GM19035 (cell line): ENCODE data around the gene TEX52.

Experiments used
- ATAC-seq: cut with Tn5 transposase; IDR thresholded peaks from one replicate; pipeline ENCODE4 v1.9.1; 2021; ENCODE audit not compliant: unreplicated experiment

Gene TEX52

GRCh38 chr12:2857021-2857431 lies at the start of gene TEX52:
Gene TEX52 (minus strand): TSS chr12:2857039. CDS start chr12:2857026, 13 bp downstream.
- ATAC-seq: no peak

GRCh38 chr12:2904260-2904659 lies 47.4 kb upstream of the TEX52 start:
- ATAC-seq: no peak

GRCh38 chr12:2902272-2902880 lies 45.5 kb upstream of the TEX52 start:
- ATAC-seq: no peak

GRCh38 chr12:2900642-2901041 lies 43.8 kb upstream of the TEX52 start:
- ATAC-seq: no peak

GRCh38 chr12:2897418-2897817 lies 40.6 kb upstream of the TEX52 start:
- ATAC-seq: no peak

- no peak for ATAC-seq
Observed at GRCh38 chr12:2895511-2895910, 38.7 kb upstream of the TEX52 start.

- no peak for ATAC-seq
Observed at GRCh38 chr12:2895051-2895451, 38.2 kb upstream of the TEX52 start.

GRCh38 chr12:2893007-2893406 lies 36.2 kb upstream of the TEX52 start:
- ATAC-seq: no peak

GRCh38 chr12:2892246-2892645 lies 35.4 kb upstream of the TEX52 start:
- ATAC-seq: no peak

GRCh38 chr12:2891240-2892053 lies 34.6 kb upstream of the TEX52 start:
- peak; percentile 14 for ATAC-seq

GRCh38 chr12:2890388-2891239 lies 33.8 kb upstream of the TEX52 start, which contains the start of gene TULP3:
Gene TULP3 (plus strand): TSS chr12:2890891. CDS start chr12:2890948, 57 bp downstream.
- ATAC-seq: peak; percentile 97

GRCh38 chr12:2890001-2890387 lies 33.2 kb upstream of the TEX52 start:
- no peak for ATAC-seq

GRCh38 chr12:2886768-2887450 lies 30.1 kb upstream of the TEX52 start:
- no peak for ATAC-seq

- ATAC-seq: no peak
Observed at GRCh38 chr12:2884810-2885209, 28.0 kb upstream of the TEX52 start.

GRCh38 chr12:2879853-2880252 lies 23.0 kb upstream of the TEX52 start:
- ATAC-seq: no peak

- no peak for ATAC-seq
Observed at GRCh38 chr12:2877953-2878732, 21.3 kb upstream of the TEX52 start.

GRCh38 chr12:2877047-2877952 lies 20.5 kb upstream of the TEX52 start, which contains the start of the genes FOXM1 and RHNO1:
Gene FOXM1 (minus strand): TSS chr12:2877174. CDS start chr12:2874478, 2,696 bp downstream.
Gene RHNO1 (plus strand): TSS chr12:2877223. CDS start chr12:2885367, 8,144 bp downstream.
- ATAC-seq: peak; percentile 76

GRCh38 chr12:2876431-2877046 lies 19.7 kb upstream of the TEX52 start:
- ATAC-seq: peak; percentile 57
